GM18858 (cell line): ENCODE results near the gene RNF40.
"Not testable (repeated sequence)": the region's sequence is repeated elsewhere in the genome, so short reads cannot be mapped to it uniquely, and the experiment has no call there.

Experiments
- ATAC-seq: cut with Tn5 transposase; IDR thresholded peaks from one replicate; pipeline ENCODE4 v1.9.1; 2021; ENCODE audit not compliant: unreplicated experiment

RNF40 gene

DNA sequence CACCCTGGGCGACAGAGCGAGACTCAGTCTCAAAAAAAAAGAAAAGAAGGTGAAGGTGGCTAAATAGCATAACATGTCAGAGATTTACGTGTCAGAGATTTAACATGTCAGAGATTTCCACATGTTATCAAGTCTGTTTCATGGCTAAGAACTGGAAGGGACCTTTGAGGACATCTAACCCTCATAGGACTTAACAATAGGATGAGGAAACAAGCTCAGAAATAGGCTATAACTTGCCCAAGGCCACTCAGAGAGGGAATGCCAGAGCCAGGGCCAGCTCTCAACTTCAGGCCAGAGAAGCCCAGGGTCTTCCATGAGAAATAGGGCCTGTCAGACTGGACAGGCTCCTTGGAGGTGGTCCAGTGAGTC lies 51.7 kb downstream of the RNF40 start:
- no peak for ATAC-seq

DNA sequence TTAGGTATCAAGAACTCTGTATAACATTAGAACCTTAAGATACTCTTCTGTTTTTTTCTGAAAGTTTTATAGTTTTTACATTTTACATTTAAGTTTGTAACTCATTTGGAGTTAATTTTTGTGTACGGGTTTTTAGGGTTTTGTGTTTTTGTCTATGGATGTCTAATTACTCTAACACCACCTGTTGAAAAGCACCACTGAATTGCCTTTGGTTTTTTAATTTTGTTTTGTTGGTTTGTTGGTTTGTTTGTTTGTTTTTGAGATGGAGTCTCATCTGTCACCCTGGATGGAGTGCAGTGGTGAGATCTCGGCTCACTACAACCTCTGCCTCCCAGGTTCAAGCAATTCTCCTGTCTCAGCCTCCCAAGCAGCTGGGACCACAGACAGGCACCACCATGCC lies 54.6 kb downstream of the RNF40 start:
- no peak for ATAC-seq

DNA sequence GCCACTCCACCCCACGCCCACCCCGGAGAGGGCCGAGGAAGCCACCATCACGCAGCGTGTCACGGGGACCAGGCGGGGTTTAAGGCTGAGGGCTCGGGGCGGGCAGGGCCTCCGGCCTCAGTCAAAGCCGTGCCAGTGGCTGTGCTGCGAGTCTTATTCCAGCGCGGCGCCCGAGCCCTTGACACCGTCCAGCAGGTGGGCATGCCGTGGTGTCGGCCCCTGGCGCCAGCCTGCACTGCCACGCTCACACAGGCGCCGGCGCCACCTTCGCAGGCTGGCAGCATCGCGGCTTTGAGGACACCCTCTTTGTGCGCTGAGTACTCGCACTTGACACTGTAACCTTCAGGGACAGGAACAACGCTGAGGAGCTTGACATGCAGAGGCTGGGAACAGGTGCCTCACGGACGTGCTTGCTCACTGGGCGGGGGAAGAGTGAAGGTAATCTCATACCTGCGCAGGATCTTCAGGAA lies 58.9 kb downstream of the RNF40 start:
- no peak for ATAC-seq

DNA sequence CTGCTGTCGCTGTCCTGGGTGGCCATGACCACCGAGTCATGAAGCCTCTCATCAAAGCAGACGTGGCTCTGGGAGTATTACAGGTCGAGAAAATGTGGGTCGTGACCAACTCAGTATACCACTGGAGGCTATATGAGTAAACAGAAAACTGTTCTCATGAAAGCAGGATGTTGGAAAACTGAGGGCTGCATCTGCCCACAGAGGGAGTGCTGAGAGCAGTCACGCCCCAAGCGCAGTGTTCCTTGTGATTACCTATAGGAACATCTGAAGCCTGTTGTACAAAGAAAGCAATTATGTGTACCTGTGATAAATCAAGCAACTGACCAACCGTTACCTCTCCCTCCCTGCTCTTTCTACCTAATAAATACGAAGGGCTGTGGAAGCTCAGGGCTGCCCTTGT lies 59.3 kb downstream of the RNF40 start:
- not testable (repeated sequence) for ATAC-seq

DNA sequence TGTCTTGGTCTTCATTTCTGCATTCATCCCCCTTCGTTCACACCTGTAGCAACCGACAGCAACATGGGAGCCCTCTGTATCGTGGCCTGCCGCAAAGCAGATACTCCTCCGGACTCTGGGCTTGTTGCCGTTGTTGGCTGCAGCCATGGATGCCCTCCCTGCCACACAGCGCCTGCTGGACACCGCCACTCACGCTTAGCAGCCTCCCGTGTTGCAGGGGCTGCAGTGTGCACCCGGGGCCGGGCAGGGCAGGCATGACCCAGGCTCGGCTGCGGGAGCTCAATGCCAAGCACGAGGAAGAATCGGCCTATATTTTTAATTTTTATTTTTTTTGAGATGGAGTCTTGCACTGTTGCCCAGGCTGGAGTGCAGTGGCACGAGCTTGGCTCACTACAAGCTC lies 59.8 kb downstream of the RNF40 start:
- ATAC-seq = no peak
